ENCODE data around the gene KDM2A.

GRCh38 chr11:67271541-67272284, 152.7 kb downstream of the KDM2A start:
- TF ChIP-seq ZNF10 (tag by site-specific recombination; IDR thresholded peaks at IDR 0.05) = no peak
- TF ChIP-seq CTCF (tag by site-specific recombination; IDR thresholded peaks at IDR 0.05) = no peak
- TF ChIP-seq YY1 (tag by site-specific recombination; IDR thresholded peaks at IDR 0.05) = no peak
- TF ChIP-seq ZNF426 (tag by site-specific recombination; IDR thresholded peaks at IDR 0.05) = no peak
- TF ChIP-seq ZNF18 (tag by site-specific recombination; IDR thresholded peaks at IDR 0.05) = no peak
- no peak for TF ChIP-seq ZNF24 (tag by site-specific recombination; IDR thresholded peaks at IDR 0.05)
- TF ChIP-seq REST (tag by site-specific recombination; IDR thresholded peaks at IDR 0.05) = no peak
- TF ChIP-seq KLF9 (tag by site-specific recombination; IDR thresholded peaks at IDR 0.05; ENCODE audit: low read depth) = no peak
- peak; percentile 47; the same call in 1 of the 2 replicates for TF ChIP-seq SP7 (tag by site-specific recombination; IDR thresholded peaks at IDR 0.05)
- no peak for TF ChIP-seq ZNF362 (tag by site-specific recombination; IDR thresholded peaks at IDR 0.05)
